ENCODE data around the gene PACS2. TPM values are rescaled to one million over a fixed set of nuclear protein-coding genes. Genes with fewer than 3 reads are reported as not detected.

The PACS2 gene
- total and polyA plus RNA-seq, 2 of the 8 experiments (the other 6 are each of a cell fraction or from before 2014, with no cell fraction given) = 38.0 to 62.8 TPM

DNA sequence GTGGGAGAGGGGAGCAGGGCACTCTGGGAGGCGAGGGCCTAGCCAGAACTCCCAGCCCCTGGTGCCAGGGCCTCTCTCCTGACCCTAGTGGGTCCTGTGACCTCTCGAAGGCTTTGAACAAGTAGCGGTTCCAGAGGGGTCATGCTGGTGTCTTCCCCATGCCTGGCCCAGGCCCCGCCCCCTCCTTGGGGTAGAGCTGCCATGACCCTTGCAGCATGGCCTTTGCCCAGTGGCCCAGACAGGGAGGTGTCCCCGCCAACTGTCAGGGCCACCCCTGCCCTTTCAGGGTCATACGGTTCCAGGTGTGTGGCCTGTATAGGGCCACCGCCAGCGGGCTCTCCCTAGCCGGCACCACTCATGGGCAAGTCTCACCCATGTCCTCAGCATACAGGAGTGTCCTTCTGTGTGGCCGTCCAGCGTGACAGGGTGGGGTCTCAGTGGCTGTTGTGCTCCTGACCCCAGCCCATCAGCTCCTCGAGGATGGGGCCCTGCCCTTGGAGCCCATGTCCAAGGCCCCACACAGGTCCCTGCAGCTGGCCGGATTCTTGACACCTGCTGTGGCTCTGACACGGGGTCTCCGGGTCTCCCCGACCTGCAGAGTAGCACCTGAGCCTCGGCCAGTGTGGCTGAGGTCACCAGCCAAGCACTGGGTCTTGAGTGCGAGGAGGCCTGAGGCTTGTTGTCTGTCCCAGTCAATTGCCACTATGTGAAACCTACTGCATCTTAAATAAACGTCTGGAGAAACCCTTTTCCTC, 34.6 kb downstream of the PACS2 start (continued):
- TF ChIP-seq PHF8 (conservative IDR thresholded peaks at IDR 0.05; ENCODE audit: low read depth, low read length) = no peak
- no peak for TF ChIP-seq EP300 (IDR thresholded peaks at IDR 0.05; ENCODE audit: borderline replicate concordance in 1 of 2, low read depth in 2 of 2, low read length in 2 of 2)
- no peak for TF ChIP-seq RAD21 (IDR thresholded peaks at IDR 0.05 in 1 of 2, conservative IDR thresholded peaks at IDR 0.05 in 1 of 2; ENCODE audit: low read depth in 2 of 2, low read length in 2 of 2)
- TF ChIP-seq EZH2 (IDR thresholded peaks at IDR 0.05; ENCODE audit: low read depth, low read length, severe bottlenecking) = no peak

Measured in H1 (cell line).